Lower lobe of right lung (tissue), 2 donors: ENCODE results near the gene MST1. TPM values are rescaled to one million over a fixed set of nuclear protein-coding genes. Genes with fewer than 3 reads are reported as not detected.

Experiments
- ATAC-seq, 2 donors: fragments of 200-7000 bp; cut with Tn5 transposase; one replicate each; pipeline ENCODE4 v1.9.1; 2020 to 2022; ENCODE audit warnings: mild to moderate bottlenecking in 2 of 2, moderate library complexity in 2 of 2
- DNase-seq: peaks from one replicate; pipeline ENCODE4 v3.0.0-alpha.2; 2020
- H3K27ac ChIP-seq: fragments of 200-600 bp; one replicate; pipeline ENCODE4 v1.8.0; 2022
- H3K27me3 ChIP-seq: fragments of 200-600 bp; one replicate; pipeline ENCODE4 v1.8.0; 2022; ENCODE audit warnings: low read depth
- H3K36me3 ChIP-seq: fragments of 200-600 bp; one replicate; pipeline ENCODE4 v1.8.0; 2022; ENCODE audit warnings: mild to moderate bottlenecking
- H3K4me1 ChIP-seq: fragments of 200-600 bp; one replicate; pipeline ENCODE4 v1.8.0; 2022
- H3K4me3 ChIP-seq: fragments of 200-600 bp; one replicate; pipeline ENCODE4 v1.8.0; 2022; ENCODE audit warnings: mild to moderate bottlenecking
- H3K9me3 ChIP-seq: fragments of 200-600 bp; one replicate; pipeline ENCODE4 v1.8.0; 2022
- intact Hi-C: fragments of 100-400 bp; cut with DNase I; formaldehyde crosslinking; loops from one replicate; pipeline ENCODE4 v1.11.0; 2022
- total RNA-seq: library from RNA; stranded (reverse); fragmentation: NEBNext Ultra II Directional; extraction: Animal tissue kit (Norgen Biotek cat#: 25700); gene quantifications from one replicate; pipeline ENCODE4 v1.2.1, GENCODE V29; 2021
- TF ChIP-seq, protein P1 (sequence below): fragments of 200-600 bp; IDR thresholded peaks from one replicate; pipeline ENCODE4 v1.8.0; 2022; ENCODE audit warnings: antibody characterized with exemption, mild to moderate bottlenecking
- donor health status: DM: no; HTN: yes; CAD: no; lungs with severe emphysema.

MST1 gene
- total RNA-seq, 1 donor from 2014 or later = 17.5 TPM

DNA sequence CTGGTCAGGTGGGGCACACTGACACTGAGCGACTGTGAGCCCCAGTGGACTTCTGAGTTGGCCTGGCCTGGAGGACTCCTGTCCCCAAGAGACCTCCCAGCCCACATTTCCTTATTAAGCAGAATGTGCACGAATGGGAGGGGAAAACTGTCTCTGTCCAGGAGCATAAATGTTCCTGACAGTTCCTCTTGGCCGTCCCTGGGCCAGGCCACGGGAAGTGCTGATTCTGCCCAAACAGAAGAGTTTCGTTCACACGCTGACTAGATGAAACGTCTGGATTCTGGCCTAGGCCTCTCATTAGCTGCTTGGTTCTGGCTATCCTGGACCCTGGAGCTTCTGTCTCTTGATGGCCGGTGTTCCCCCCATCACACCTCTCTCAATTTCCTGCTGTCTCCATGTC, 44.6 kb downstream of the MST1 start:
- intact Hi-C loops = no loop called here
- TF ChIP-seq, protein P1, sequence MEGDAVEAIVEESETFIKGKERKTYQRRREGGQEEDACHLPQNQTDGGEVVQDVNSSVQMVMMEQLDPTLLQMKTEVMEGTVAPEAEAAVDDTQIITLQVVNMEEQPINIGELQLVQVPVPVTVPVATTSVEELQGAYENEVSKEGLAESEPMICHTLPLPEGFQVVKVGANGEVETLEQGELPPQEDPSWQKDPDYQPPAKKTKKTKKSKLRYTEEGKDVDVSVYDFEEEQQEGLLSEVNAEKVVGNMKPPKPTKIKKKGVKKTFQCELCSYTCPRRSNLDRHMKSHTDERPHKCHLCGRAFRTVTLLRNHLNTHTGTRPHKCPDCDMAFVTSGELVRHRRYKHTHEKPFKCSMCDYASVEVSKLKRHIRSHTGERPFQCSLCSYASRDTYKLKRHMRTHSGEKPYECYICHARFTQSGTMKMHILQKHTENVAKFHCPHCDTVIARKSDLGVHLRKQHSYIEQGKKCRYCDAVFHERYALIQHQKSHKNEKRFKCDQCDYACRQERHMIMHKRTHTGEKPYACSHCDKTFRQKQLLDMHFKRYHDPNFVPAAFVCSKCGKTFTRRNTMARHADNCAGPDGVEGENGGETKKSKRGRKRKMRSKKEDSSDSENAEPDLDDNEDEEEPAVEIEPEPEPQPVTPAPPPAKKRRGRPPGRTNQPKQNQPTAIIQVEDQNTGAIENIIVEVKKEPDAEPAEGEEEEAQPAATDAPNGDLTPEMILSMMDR = no peak
- Histone ChIP-seq H3K9me3 (no peaks in the 10 kb centered on the region), H3K27ac (no peak overlapping the region), H3K27me3 (no peaks in the 10 kb centered on the region), H3K36me3 (no peaks in the 10 kb centered on the region), H3K4me3 (no peak overlapping the region), H3K4me1 (no peaks in the 10 kb centered on the region)
- ATAC-seq = no peak
- DNase-seq = no peak

- intact Hi-C loops = no loop called here
- no peak overlapping the region for H3K27ac ChIP-seq
- no peaks in the 10 kb centered on the region for H3K36me3 ChIP-seq
- ATAC-seq (no peak), DNase-seq (no peak)
- no peaks in the 10 kb centered on the region for H3K9me3 ChIP-seq
- H3K4me3 ChIP-seq = no peak overlapping the region
- no peaks in the 10 kb centered on the region for H3K27me3 ChIP-seq
- H3K4me1 ChIP-seq = no peaks in the 10 kb centered on the region
- TF ChIP-seq, protein P1 = no peak
Measured at GRCh38 chr3:49642708-49643145, 46.5 kb downstream of the MST1 start.

DNA sequence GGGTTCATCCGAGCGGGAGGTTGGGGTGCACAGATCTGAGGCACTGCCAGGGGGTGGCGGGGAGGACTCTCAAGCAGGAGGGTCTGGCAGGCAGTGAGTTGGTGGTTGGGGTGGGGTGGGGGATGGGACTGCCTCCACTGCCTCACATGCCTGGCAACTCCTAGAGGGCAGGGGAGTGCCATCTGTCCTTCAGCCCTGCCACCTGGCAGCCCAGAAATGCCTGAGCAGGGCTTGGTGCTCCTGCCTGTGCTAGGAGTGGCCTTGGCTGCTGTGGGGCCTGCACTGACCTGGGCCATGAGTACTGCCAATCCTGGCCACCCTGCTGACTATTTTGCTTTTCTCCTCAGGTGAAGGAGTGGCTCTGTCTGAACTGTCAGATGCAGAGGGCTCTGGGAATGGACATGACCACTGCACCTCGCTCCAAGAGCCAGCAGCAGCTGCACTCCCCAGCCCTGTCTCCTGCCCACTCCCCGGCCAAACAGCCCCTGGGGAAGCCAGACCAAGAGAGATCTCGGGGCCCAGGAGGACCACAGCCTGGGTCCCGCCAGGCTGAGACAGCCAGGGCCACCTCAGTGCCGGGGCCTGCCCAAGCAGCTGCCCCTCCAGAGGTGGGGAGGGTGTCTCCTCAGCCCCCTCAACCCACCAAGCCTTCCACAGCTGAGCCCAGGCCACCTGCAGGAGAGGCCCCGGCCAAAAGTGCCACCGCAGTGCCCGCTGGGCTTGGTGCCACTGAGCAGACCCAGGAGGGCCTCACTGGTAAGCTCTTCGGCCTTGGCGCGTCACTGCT, 47.2 kb downstream of the MST1 start:
- Histone ChIP-seq H3K4me1 (no peaks in the 10 kb centered on the region), H3K4me3 (no peak overlapping the region), H3K36me3 (no peaks in the 10 kb centered on the region), H3K9me3 (no peaks in the 10 kb centered on the region), H3K27ac (no peak overlapping the region), H3K27me3 (no peaks in the 10 kb centered on the region)
- TF ChIP-seq, protein P1 = no peak
- intact Hi-C loops = no loop called here
- DNase-seq (no peak), ATAC-seq (no peak)

- Histone ChIP-seq H3K27ac (no peak overlapping the region), H3K4me1 (no peaks in the 10 kb centered on the region), H3K9me3 (no peaks in the 10 kb centered on the region), H3K4me3 (no peak overlapping the region), H3K36me3 (no peaks in the 10 kb centered on the region), H3K27me3 (no peaks in the 10 kb centered on the region)
- intact Hi-C loops = no loop called here
- no peak for ATAC-seq
- TF ChIP-seq, protein P1 = no peak
- DNase-seq = no peak
Measured at GRCh38 chr3:49641292-49641691, 48.0 kb downstream of the MST1 start.

GRCh38 chr3:49639551-49639950, 49.7 kb downstream of the MST1 start:
- TF ChIP-seq, protein P1 = no peak
- no peak overlapping the region for H3K27ac ChIP-seq
- no peak overlapping the region for H3K4me3 ChIP-seq
- intact Hi-C loops = no loop called here
- H3K27me3 ChIP-seq = no peaks in the 10 kb centered on the region
- H3K9me3 ChIP-seq = no peaks in the 10 kb centered on the region
- no peaks in the 10 kb centered on the region for H3K36me3 ChIP-seq
- no peaks in the 10 kb centered on the region for H3K4me1 ChIP-seq
- ATAC-seq (no peak), DNase-seq (no peak)
